ENCODE results near the gene CAMK1G.

CAMK1G gene

DNA sequence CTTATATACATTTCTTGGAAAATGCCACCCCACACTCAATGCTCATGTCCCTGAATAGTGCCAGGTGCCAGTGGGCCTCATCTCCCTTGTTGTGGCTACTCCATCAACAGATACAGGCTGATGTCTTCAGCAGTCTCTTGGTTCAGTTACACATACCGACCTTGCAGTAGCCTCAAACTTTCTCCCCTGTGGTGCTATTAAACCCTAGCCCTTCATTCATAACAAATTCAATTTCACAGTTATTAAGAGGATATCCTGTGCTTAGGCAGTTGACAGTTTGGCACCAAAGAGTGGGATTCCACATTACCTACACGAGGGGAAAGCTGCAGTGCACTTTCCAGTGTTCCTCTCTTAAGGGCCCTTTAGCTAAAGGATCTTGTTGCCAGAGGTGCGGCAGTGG lies 35.9 kb upstream of the CAMK1G start:
- Histone ChIP-seq H4K20me1 (ENCODE audit: low read depth, low read length) (no peaks in the 10 kb centered on the region), H3K9ac (ENCODE audit: low read length) (no peak overlapping the region), H3K27ac (ENCODE audit: low read depth, low read length) (no peak overlapping the region), H3K4me2 (ENCODE audit: low read depth, low read length, poor library complexity, severe bottlenecking) (no peak overlapping the region), H3K9me3 (ENCODE audit: insufficient read depth, low read length) (no peaks in the 10 kb centered on the region), H3K36me3 (ENCODE audit: low read length) (no peaks in the 10 kb centered on the region), H3F3A (ENCODE audit: insufficient read depth) (no peaks in the 10 kb centered on the region), H3K27me3 (ENCODE audit: low read length) (no peaks in the 10 kb centered on the region), H3K4me3 (ENCODE audit: insufficient read depth, low read length, poor library complexity, severe bottlenecking) (no peak overlapping the region), H3K79me2 (ENCODE audit: insufficient read depth, low read length) (no peaks in the 10 kb centered on the region), H3K9me2 (replicated peaks; ENCODE audit: insufficient read depth, low read length) (no peaks in the 10 kb centered on the region), H2AFZ (ENCODE audit: low read depth, low read length, severe bottlenecking) (no peak overlapping the region)
- TF ChIP-seq EZH2phosphoT487 (conservative IDR thresholded peaks at IDR 0.05; ENCODE audit: low read length) = no peak
- TF ChIP-seq, protein P1, sequence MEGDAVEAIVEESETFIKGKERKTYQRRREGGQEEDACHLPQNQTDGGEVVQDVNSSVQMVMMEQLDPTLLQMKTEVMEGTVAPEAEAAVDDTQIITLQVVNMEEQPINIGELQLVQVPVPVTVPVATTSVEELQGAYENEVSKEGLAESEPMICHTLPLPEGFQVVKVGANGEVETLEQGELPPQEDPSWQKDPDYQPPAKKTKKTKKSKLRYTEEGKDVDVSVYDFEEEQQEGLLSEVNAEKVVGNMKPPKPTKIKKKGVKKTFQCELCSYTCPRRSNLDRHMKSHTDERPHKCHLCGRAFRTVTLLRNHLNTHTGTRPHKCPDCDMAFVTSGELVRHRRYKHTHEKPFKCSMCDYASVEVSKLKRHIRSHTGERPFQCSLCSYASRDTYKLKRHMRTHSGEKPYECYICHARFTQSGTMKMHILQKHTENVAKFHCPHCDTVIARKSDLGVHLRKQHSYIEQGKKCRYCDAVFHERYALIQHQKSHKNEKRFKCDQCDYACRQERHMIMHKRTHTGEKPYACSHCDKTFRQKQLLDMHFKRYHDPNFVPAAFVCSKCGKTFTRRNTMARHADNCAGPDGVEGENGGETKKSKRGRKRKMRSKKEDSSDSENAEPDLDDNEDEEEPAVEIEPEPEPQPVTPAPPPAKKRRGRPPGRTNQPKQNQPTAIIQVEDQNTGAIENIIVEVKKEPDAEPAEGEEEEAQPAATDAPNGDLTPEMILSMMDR (IDR thresholded peaks at IDR 0.05; ENCODE audit: insufficient read depth, low read length, poor library complexity, severe bottlenecking) = no peak

DNA sequence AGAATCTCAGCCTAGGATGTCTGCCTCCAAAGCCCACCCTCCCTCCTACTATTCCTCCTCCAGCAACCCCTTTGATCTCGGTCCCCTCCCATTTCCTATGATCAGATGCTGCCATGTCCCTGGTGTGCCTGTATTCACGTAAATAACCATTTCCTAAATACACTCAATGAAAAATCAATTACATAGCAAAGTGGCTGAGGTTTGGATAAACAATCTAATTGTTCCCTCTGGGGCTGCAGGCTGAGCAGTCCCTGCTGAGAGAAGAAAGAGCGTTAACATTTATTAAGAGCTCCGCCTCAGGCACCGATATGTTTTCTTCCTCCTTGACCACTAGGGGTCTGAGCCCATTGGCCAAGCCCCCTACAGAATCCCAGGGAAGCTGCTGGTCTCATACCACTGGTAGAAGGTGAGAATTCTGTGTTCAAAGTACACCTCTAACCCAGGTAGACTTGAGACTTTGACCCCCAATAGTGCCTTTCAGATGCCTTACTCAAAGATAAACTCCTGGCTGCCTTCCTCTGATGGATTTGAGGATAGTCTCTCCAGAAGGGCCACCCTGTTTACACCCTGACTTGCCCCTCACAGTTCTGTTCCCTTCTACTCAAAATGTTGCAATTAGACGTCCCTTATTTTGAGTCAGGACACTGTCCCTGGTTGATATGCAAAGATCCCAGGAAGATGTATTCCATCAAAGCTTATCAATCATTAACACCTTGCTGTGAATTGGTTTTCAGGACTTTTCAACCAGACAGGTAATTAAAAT lies 33.9 kb upstream of the CAMK1G start:
- no peak overlapping the region for H3K4me3 ChIP-seq (ENCODE audit: insufficient read depth, low read length, poor library complexity, severe bottlenecking)
- no peaks in the 10 kb centered on the region for H3F3A ChIP-seq (ENCODE audit: insufficient read depth)
- no peaks in the 10 kb centered on the region for H3K9me2 ChIP-seq (replicated peaks; ENCODE audit: insufficient read depth, low read length)
- no peak overlapping the region for H3K9ac ChIP-seq (ENCODE audit: low read length)
- H4K20me1 ChIP-seq (ENCODE audit: low read depth, low read length) = no peaks in the 10 kb centered on the region
- H2AFZ ChIP-seq (ENCODE audit: low read depth, low read length, severe bottlenecking) = no peak overlapping the region
- H3K4me2 ChIP-seq (ENCODE audit: low read depth, low read length, poor library complexity, severe bottlenecking) = no peak overlapping the region
- no peak overlapping the region for H3K27ac ChIP-seq (ENCODE audit: low read depth, low read length)
- TF ChIP-seq EZH2phosphoT487 (conservative IDR thresholded peaks at IDR 0.05; ENCODE audit: low read length) = no peak
- TF ChIP-seq, protein P1 (IDR thresholded peaks at IDR 0.05; ENCODE audit: insufficient read depth, low read length, poor library complexity, severe bottlenecking) = no peak
- H3K36me3 ChIP-seq (ENCODE audit: low read length) = no peaks in the 10 kb centered on the region
- no peaks in the 10 kb centered on the region for H3K9me3 ChIP-seq (ENCODE audit: insufficient read depth, low read length)
- H3K79me2 ChIP-seq (ENCODE audit: insufficient read depth, low read length) = no peaks in the 10 kb centered on the region
- no peaks in the 10 kb centered on the region for H3K27me3 ChIP-seq (ENCODE audit: low read length)

DNA sequence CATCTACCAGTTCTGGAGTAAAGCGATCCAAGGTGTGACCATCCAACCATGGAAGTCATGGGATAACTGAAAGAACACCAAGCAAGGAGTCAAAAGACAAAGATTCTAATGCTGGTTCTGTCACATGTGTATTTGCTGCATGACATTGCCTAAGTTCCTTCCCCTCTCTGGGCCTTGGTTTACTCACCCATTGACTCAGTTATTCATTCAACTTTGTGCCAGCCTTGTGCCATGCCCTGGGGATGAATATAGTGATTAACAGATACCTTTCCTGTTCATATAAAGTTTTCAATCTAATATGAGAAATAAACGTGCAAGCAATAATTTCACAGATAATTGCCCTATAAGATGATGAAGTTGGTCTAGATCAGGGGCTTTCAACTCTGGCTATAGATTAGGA lies 33.0 kb upstream of the CAMK1G start:
- TF ChIP-seq, protein P1 (IDR thresholded peaks at IDR 0.05; ENCODE audit: insufficient read depth, low read length, poor library complexity, severe bottlenecking) = no peak
- TF ChIP-seq EZH2phosphoT487 (conservative IDR thresholded peaks at IDR 0.05; ENCODE audit: low read length) = no peak

More for the DNA sequence above, 33.0 kb upstream of the CAMK1G start:
- no peak overlapping the region for H3K4me2 ChIP-seq (ENCODE audit: low read depth, low read length, poor library complexity, severe bottlenecking)
- no peaks in the 10 kb centered on the region for H3K79me2 ChIP-seq (ENCODE audit: insufficient read depth, low read length)
- H3K27ac ChIP-seq (ENCODE audit: low read depth, low read length) = no peak overlapping the region
- no peak overlapping the region for H3K9ac ChIP-seq (ENCODE audit: low read length)
- no peaks in the 10 kb centered on the region for H3K36me3 ChIP-seq (ENCODE audit: low read length)
- H3K9me3 ChIP-seq (ENCODE audit: insufficient read depth, low read length) = no peaks in the 10 kb centered on the region
- no peaks in the 10 kb centered on the region for H3K27me3 ChIP-seq (ENCODE audit: low read length)
- no peaks in the 10 kb centered on the region for H4K20me1 ChIP-seq (ENCODE audit: low read depth, low read length)
- H3K4me3 ChIP-seq (ENCODE audit: insufficient read depth, low read length, poor library complexity, severe bottlenecking) = no peak overlapping the region
- no peak overlapping the region for H2AFZ ChIP-seq (ENCODE audit: low read depth, low read length, severe bottlenecking)
- no peaks in the 10 kb centered on the region for H3F3A ChIP-seq (ENCODE audit: insufficient read depth)
- no peaks in the 10 kb centered on the region for H3K9me2 ChIP-seq (replicated peaks; ENCODE audit: insufficient read depth, low read length)
